HG02759 (cell line): Measurements from ENCODE around the gene TNFRSF12A.
"Not testable (repeated sequence)": the region's sequence is repeated elsewhere in the genome, so short reads cannot be mapped to it uniquely, and the experiment has no call there.

Experiments
- ATAC-seq: cut with Tn5 transposase; IDR thresholded peaks from one replicate; pipeline ENCODE4 v1.9.1; 2021; ENCODE audit warnings: mild to moderate bottlenecking, moderate library complexity; ENCODE audit not compliant: unreplicated experiment

TNFRSF12A gene

DNA sequence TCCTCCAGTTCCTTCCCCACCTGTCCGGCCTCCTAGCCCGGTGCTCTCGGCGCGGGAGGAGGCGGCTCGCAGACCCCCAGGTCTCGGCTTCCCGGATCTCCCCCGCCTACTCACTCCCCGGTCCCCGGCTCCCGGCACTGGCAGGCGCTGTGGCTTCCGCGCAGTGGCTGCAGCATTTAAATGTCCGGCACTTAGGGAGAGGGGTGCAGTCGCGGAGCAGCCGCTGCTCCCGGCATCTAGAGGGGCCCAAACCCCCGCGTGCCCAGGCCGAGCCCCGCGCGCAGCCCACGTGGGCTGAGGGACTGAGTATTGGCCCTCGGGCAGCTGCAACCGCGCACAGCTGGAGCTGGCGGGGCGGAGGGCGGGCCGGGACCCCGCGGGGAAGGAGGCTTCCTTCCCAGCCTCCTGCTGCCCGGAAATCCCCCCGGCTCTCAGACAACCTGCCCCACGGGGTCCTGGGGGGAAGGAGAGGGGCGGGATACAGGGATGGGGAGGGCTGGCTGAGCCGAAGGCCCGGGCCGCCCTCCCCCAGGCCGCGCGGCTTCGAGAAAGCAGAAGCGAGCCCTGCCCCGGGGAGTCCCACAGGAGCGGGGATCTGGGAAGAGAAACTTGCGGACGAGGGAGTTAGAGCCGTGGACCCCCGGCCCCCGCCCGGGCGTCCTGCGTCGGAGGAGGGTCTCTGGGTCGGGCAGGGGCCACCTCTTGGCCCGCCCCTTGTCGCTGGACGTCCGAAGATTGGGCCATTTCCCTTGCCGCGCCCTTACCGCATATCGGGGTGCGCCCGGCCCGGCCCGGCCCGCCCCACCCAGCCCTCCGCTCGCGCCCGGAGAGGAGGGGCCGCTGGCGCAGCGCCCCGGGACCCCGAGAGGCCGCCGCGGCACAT, 25.8 kb downstream of the TNFRSF12A start, which contains the start of gene MMP25:
MMP25 (plus strand) TSS at position 804 of the 883 bp plus-strand sequence. CDS start 357 bp downstream, outside the sequence.
- ATAC-seq, result no peak

GRCh38 chr16:3046641-3047386, 26.6 kb downstream of the TNFRSF12A start:
- ATAC-seq, result no peak

DNA sequence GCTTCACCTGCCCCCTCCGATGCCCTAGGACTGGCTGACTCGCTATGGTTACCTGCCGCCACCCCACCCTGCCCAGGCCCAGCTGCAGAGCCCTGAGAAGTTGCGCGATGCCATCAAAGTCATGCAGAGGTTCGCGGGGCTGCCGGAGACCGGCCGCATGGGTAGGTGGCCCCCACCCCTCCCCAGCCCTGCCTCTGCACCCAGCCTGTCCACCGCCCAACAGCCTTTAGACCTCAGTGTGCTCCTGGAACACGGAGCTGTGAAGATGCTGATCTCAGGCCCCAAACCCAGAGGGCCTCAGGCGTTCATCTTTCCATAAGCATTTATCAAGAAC, 27.2 kb downstream of the TNFRSF12A start:
- no peak for ATAC-seq

DNA sequence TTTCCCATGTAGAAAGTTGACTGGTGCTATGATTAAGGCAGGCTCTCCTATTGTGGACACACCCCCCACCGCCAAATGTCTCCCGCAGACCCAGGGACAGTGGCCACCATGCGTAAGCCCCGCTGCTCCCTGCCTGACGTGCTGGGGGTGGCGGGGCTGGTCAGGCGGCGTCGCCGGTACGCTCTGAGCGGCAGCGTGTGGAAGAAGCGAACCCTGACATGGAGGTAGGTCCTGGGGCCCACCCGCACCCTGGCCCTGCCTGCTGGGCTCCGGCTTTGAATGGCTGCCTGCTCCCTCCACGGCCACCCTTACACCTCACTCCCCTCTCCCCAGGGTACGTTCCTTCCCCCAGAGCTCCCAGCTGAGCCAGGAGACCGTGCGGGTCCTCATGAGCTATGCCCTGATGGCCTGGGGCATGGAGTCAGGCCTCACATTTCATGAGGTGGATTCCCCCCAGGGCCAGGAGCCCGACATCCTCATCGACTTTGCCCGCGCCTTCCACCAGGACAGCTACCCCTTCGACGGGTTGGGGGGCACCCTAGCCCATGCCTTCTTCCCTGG, 29.8 kb downstream of the TNFRSF12A start:
- ATAC-seq, result no peak

DNA sequence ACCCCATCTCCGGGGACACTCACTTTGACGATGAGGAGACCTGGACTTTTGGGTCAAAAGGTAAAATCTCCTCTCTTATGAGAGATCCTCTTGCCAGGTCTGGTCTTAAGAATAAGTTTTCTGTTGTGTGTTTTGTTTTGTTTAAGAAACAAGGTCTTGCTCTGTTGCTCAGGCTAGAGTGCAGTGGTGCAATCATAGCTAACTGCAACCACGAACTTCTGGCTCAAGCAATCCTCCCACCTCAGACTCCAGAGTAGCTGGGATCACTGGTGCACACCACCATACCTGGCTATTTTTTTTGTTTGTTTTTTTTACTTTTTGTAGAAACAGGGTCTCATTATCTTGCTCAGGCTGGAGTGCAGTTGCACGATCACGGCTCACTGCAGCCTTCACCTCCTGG, 30.3 kb downstream of the TNFRSF12A start:
- no peak for ATAC-seq

GRCh38 chr16:3051009-3051408, 30.8 kb downstream of the TNFRSF12A start:
- ATAC-seq, result no peak

GRCh38 chr16:3051494-3051893, 31.3 kb downstream of the TNFRSF12A start:
- no peak for ATAC-seq

GRCh38 chr16:3052571-3053329, 32.6 kb downstream of the TNFRSF12A start:
- ATAC-seq, result not testable (repeated sequence)

DNA sequence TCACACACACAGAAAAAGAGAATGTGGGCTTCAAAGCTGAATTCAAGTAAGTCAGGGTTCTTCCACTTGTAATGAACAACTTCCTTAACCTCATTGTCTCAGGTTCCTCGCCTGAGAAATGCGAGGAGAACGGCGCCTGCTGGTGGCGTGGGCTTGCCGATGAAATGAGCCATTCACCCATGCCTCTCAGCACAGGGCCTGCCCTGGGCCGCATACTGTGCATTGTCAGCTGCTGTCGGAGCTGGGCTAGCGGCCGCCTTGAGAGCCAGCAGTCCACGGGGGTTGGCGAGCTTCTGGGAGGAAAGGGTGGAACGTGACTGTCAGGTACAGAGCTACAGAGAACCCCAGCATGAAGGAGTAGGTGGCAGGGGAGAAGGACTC, 33.2 kb downstream of the TNFRSF12A start:
- not testable (repeated sequence) for ATAC-seq

DNA sequence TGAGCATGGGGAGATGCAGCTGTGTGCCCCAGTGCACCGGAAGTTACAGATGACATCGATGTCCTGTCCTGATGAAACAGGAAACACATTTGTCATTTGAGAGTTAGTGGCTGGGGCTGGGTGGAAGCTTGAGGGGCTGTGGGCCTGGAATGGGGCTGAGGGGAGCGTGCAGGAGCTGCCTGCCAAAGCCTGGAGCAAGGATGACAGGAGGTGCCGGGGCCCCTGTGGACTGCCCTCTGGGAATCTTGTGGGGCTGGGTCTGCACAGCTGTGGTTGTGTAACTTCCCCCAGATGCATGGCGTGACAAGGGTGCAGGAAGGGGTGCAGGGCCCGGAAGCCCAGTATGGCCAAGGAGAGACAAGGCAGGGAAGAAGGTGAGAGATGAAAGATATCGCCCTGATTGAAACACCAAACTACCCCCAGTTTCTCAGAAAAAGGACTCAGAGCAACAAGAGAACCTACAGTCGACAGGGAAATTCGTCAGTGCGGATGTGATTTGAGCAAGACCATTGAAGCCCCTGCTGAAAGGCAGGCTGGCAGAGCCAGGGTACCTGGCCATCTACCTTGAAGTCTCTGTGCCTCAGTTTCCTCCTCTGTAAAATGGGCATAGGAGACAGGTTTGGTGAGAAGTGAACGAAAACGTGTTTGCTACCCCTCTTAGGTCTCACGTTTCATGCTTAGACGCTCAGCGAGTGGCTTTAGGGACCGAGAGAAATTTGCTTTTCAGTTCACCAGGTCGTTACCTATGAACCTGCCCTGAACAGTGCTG, 35.0 kb downstream of the TNFRSF12A start:
- no peak for ATAC-seq

DNA sequence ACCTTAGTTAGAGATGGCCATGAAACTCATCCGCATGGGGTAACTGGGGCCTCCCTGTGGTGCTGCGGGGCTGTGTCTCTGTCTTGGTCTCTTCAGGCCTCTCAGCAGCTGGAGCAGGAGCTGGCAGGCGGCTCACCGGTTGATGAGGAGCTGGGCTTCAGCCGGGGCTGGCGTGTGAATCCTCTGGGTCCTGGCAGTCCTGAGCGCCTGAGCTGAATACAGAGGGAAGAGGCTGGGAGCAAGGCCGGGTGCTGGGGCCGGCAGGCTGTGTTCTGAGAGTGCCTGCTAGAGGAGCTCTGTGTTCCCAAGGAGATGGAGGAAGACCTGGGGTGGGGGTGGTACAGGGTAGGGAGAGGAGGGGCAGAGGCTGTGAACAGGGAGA, 35.6 kb downstream of the TNFRSF12A start:
- not testable (repeated sequence) for ATAC-seq

- ATAC-seq, result no peak
Measured at GRCh38 chr16:3056336-3057180, 36.4 kb downstream of the TNFRSF12A start.

DNA sequence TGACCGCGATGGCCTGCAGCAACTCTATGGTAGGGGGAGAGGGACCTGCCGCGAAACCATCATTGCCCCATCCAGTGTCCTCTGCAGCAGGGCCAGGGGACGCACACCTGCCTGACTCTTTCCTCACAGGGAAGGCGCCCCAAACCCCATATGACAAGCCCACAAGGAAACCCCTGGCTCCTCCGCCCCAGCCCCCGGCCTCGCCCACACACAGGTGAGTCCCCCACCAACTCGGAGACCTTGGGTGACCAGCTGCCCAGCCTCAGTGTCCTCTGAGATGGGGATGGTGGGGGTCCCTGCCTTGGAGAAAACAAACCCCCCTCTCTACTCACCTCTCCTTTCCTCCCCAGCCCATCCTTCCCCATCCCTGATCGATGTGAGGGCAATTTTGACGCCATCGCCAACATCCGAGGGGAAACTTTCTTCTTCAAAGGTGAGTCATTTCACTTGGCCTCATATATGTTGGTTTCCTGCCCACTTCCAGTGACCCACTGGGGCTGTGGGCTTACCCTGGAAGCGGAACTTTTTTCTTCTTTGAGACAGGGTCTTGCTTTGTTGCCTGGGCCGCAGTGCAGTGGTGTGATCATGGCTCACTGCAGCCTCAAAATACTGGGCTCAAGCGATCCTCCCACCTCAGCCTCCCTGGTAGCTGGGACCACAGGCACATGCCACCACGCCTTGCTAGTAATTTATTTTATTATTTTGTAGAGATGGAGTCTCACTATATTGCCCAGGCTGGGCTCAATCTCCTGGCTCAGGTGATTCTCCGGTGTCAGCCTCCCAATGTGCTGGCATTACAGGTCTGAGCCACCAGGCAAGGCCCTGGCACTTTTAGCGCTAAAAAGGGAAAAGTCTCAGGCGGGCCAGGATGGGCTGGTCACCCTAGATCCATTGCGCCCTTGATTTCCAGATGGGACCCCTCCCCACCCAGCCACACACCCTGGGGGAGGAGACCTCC, 37.3 kb downstream of the TNFRSF12A start:
- no peak for ATAC-seq

DNA sequence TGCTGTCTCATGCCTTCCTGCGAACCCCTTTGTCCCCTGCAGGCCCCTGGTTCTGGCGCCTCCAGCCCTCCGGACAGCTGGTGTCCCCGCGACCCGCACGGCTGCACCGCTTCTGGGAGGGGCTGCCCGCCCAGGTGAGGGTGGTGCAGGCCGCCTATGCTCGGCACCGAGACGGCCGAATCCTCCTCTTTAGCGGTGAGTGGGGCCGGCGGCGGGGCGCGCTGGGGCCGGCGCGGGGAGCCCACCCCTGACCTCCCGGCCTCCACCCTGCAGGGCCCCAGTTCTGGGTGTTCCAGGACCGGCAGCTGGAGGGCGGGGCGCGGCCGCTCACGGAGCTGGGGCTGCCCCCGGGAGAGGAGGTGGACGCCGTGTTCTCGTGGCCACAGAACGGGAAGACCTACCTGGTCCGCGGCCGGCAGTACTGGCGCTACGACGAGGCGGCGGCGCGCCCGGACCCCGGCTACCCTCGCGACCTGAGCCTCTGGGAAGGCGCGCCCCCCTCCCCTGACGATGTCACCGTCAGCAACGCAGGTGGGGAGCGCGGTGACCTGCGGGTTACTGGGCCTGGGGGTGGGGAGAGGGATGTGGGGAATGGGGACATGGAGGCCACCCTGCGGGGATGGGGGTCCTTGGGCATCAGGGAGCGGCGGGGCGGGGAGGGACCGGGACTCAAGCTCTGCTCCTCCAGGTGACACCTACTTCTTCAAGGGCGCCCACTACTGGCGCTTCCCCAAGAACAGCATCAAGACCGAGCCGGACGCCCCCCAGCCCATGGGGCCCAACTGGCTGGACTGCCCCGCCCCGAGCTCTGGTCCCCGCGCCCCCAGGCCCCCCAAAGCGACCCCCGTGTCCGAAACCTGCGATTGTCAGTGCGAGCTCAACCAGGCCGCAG, 38.2 kb downstream of the TNFRSF12A start:
- peak; percentile 24 for ATAC-seq

- ATAC-seq, result peak; percentile 86
Measured at GRCh38 chr16:3059041-3059722, 39.0 kb downstream of the TNFRSF12A start.

- ATAC-seq, result no peak
Measured at GRCh38 chr16:3059723-3060242, 39.6 kb downstream of the TNFRSF12A start.
